Urinary bladder (tissue), 4 donors: ENCODE results near the gene LRRC43. TPM values are rescaled to one million over a fixed set of nuclear protein-coding genes. Genes with fewer than 3 reads are reported as not detected.
"Not testable (repeated sequence)": the region's sequence is repeated elsewhere in the genome, so short reads cannot be mapped to it uniquely, and the experiment has no call there.

Experiments
- DNase-seq: peaks from one replicate; pipeline ENCODE4 v3.0.0-alpha.2; 2015; ENCODE audit errors: extremely low spot score
- H3K27ac ChIP-seq: one replicate; pipeline ENCODE4 v1.5.1; 2013; ENCODE audit warnings: low read depth, mild to moderate bottlenecking, moderate library complexity
- H3K36me3 ChIP-seq: one replicate; pipeline ENCODE4 v1.6.1; 2013; ENCODE audit warnings: mild to moderate bottlenecking, moderate library complexity; ENCODE audit not compliant: insufficient read depth
- H3K4me1 ChIP-seq: one replicate; pipeline ENCODE4 v1.6.1; 2013; ENCODE audit warnings: mild to moderate bottlenecking, moderate library complexity; ENCODE audit not compliant: insufficient read depth
- H3K4me3 ChIP-seq: one replicate; pipeline ENCODE4 v1.5.1; 2013; ENCODE audit warnings: low read depth, low read length
- WGBS: extraction: QIAGEN DNeasy Blood & Tissue Kit; methylation state at CpG from one replicate; pipeline ENCODE4 v1.1.7; 2013; 5-methylcytosine and 5-hydroxymethylcytosine counted together
- polyA plus RNA-seq: library from polyadenylated mRNA; stranded (reverse); fragments of 200-250 nt; gene quantifications from one replicate; pipeline ENCODE4 v1.2.3, GENCODE V29; 2013
- total RNA-seq: library from RNA; depleted of rRNA; stranded (reverse); fragments of >200 nt; gene quantifications from one replicate; pipeline ENCODE4 v1.2.3, GENCODE V29; 2014
- donor health status: healthy with polysubstance abuse.
- donor health status: healthy.

The LRRC43 gene
- total and polyA plus RNA-seq, 2 donors: 0.13 TPM; not detected in 1

DNA sequence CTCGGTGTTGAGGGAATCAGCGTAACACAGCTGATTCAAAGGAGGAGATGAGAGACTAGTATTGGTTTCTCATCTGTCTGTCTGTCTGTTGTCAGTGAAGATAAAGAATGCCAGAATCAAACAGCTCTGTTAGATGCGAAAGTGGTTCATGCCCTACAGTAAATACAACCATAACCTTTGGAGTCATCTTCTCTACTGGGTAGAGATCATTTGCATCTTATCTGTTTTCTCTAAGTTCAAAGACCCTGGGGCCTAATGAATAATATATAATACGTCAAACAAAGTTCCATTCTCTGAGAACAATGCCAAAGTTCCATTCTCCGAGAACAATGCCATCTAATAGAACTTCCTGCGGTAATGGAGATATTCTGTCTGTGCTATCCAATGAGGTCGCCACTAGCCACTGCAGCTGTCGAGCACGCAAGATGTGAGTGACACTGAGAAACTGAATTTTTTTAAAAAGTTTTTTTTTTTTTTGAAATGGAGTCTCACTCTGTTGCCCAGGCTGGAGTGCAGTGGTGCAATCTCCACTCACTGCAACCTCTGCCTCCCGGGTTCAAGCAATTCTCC lies 15.5 kb upstream of the LRRC43 start:
- WGBS: 87% methylated on average over 10 of the region's 10 CpGs
- no peak overlapping the region for H3K27ac ChIP-seq

DNA sequence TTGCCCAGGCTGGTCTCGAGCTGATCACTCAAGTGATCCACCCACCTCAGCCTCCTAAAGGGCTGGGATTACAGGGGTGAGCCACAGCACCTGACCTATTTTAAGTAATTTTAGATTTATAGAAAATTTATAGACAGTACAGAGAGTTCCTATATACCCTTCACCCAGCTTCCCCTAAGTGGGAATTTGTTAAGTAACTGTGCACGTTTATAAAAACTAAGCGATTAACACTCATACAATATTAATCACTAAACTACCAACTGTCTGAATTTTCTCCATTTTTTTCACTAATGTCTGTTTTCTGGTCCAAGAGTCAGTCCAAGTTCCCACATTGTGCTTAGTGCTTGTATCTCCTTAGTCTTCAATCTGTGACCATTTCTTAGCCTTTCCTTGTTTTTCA lies 14.4 kb upstream of the LRRC43 start:
- no peak overlapping the region for H3K27ac ChIP-seq
- no peak overlapping the region for H3K4me3 ChIP-seq
- DNase-seq: no peak
- no peaks in the 10 kb centered on the region for H3K36me3 ChIP-seq
- H3K4me1 ChIP-seq: no peaks in the 10 kb centered on the region
- WGBS: 93% methylated on average over 3 of the region's 3 CpGs

More for the DNA sequence above, 15.5 kb upstream of the LRRC43 start:
- H3K36me3 ChIP-seq: no peaks in the 10 kb centered on the region
- H3K4me1 ChIP-seq: no peaks in the 10 kb centered on the region
- no peak for DNase-seq
- no peak overlapping the region for H3K4me3 ChIP-seq

DNA sequence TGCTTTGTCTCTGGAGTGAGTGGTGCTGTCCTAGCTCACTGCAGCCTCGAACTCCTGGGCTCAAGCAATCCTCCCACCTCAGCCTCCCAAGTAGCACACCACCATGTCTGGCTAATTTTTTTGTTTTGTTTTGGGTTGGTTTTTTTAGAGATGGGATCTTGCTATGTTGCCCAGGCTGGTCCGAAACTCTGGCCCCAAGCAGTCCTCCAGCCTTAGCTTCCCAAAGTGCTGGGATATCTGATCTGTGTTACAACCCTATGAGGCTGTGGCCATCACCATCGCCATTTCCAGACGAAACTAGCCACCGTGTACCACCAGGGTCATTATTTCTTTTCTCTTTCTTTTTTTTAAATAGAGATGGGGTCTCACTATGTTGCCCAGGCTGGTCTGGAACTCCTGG lies 11.5 kb upstream of the LRRC43 start:
- no peak overlapping the region for H3K4me3 ChIP-seq
- no peak for DNase-seq
- no peaks in the 10 kb centered on the region for H3K36me3 ChIP-seq
- no peaks in the 10 kb centered on the region for H3K4me1 ChIP-seq
- no peak overlapping the region for H3K27ac ChIP-seq
- 89% methylated on average over 5 of the region's 5 CpGs for WGBS

- H3K4me1 ChIP-seq: no peaks in the 10 kb centered on the region
- no peak for DNase-seq
- H3K36me3 ChIP-seq: no peaks in the 10 kb centered on the region
- no peak overlapping the region for H3K4me3 ChIP-seq
- H3K27ac ChIP-seq: no peak overlapping the region
- WGBS: 71% methylated on average over 17 of the region's 17 CpGs
Observed at GRCh38 chr12:122172262-122172939, 10.5 kb upstream of the LRRC43 start.

DNA sequence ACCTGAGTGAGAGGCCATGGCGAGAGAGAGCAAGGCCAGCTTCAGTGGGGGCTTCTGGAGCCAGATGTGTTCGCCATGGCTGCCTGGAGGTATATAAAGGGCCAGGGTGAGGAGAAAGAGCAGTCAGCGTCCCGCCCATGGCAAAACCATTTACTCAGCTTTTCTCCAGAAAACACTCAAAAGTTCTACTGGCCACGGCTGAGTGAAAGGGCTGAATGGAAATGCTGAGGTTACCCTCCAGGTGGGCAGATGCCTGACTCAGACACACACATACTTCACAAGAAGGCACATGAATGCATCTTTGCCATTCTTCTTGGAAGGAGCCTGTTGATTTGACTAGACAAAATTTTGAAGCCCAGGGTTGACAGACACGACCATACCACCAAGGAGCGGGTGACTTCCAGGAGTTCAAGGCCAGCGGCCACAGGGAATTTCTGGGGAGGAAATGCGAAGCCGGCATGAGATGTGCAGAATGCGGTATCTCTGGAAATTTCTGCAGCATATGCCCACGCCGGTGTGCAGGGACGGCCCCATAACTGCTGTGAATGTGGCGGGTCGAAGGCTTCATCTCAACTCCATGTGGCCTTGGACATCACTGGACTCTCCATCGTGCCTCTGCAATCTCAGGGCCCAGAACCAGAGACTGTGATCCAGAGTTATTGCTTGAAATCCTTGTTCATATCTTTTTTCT lies 8.6 kb upstream of the LRRC43 start, which contains the start of gene IL31:
TSS of gene IL31 (minus strand) at position 67 of the 691 bp plus-strand sequence. CDS start at position 18, 49 bp downstream.
- no peak within 1 kb of the TSS for H3K4me3 ChIP-seq
- H3K4me1 ChIP-seq: no peaks in the 10 kb centered on the region
- DNase-seq: no peak
- WGBS: 90% methylated on average over 17 of the region's 17 CpGs
- no peaks in the 10 kb centered on the region for H3K36me3 ChIP-seq
- H3K27ac ChIP-seq: no peak within 1 kb of the TSS

DNA sequence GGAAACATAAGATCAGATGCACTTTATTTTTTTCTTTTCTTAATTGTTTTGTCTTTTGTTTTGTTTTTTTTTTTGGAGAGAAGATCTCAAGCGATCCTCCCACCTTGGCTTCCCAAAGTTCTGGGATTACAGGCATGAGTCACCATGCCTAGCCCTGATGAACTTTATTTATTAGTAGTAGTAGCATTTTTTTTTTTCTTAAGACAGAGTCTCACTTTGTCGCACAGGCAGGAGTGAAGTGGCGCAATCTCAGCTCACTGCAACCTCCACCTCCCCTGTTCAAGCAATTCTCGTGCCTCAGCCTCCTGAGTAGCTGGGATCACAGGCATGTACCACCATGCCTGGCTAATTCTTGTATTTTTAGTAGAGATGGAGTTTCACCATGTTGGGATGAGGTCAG lies 6.5 kb upstream of the LRRC43 start:
- not testable (repeated sequence) for H3K36me3 ChIP-seq, H3K4me3 ChIP-seq, H3K4me1 ChIP-seq, H3K27ac ChIP-seq, DNase-seq
- 86% methylated on average over 4 of the region's 4 CpGs for WGBS

- Histone ChIP-seq H3K36me3 (no peaks in the 10 kb centered on the region), H3K4me1 (no peaks in the 10 kb centered on the region), H3K27ac (no peak overlapping the region), H3K4me3 (peak overlapping the region; percentile 48)
- DNase-seq: no peak
- 80% methylated on average over 10 of the region's 10 CpGs for WGBS
Observed at GRCh38 chr12:122183588-122183940, 641 bp downstream of the LRRC43 start.

GRCh38 chr12:122184517-122184916 lies 1.6 kb downstream of the LRRC43 start:
- DNase-seq: no peak
- 85% methylated on average over 18 of the region's 18 CpGs for WGBS
- H3K36me3 ChIP-seq: no peaks in the 10 kb centered on the region
- no peak overlapping the region for H3K27ac ChIP-seq
- H3K4me3 ChIP-seq: no peak overlapping the region
- no peaks in the 10 kb centered on the region for H3K4me1 ChIP-seq

DNA sequence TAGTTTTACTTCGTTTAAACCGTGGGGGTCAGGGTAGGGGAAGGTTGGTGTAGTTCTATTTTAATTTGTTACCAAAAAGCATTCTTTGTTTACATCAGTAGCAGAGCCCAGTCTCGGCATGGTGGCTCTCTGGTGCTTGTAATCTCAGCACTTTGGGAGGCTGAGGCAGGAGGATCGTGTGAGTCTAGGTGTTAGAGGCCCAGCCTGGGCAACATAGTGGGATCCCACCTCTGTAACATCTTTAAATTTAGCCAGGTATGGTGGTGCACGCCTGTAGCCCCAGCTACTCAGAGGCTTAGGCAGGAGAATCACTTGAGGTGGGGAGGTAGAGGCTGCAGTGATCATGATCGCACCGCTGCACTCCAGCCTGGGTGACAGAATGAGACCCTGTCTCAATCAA lies 2.2 kb downstream of the LRRC43 start:
- H3K27ac ChIP-seq: no peak overlapping the region
- DNase-seq: no peak
- 95% methylated on average over 7 of the region's 7 CpGs for WGBS
- H3K4me3 ChIP-seq: no peak overlapping the region
- no peaks in the 10 kb centered on the region for H3K36me3 ChIP-seq
- no peaks in the 10 kb centered on the region for H3K4me1 ChIP-seq

DNA sequence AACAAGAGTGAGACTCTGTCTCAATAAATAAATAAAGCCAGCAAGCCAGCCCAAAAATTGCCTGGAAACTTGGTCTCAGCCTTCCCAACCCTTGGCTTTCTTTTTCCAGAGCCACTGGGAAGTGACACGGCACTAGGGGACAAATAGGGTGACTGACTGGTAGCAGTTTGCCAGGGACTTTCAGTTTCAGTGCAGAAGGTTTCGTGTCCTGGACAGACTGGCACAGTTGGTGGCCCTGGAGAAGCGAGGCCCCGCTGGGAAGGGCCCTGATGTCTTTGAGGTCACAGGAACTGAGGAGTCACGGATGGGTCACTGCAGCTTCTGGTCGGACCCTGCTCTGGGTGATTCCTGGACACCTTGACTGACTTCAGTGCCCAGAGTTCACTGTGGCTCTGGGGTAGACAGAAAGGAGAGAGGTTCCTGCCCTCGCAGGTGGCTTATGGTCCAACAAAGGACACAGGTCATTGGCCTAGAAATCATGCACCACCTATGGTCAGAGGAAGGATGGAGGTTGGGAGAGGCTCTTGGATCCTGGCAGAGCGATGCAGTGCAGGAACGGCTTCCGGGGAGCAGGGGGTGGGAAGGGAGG lies 2.7 kb downstream of the LRRC43 start:
- no peak for DNase-seq
- 91% methylated on average over 10 of the region's 10 CpGs for WGBS
- no peak overlapping the region for H3K4me3 ChIP-seq
- no peaks in the 10 kb centered on the region for H3K36me3 ChIP-seq
- H3K27ac ChIP-seq: no peak overlapping the region
- no peaks in the 10 kb centered on the region for H3K4me1 ChIP-seq

- H3K4me3 ChIP-seq: no peak overlapping the region
- no peaks in the 10 kb centered on the region for H3K36me3 ChIP-seq
- no peak overlapping the region for H3K27ac ChIP-seq
- no peaks in the 10 kb centered on the region for H3K4me1 ChIP-seq
- no peak for DNase-seq
- 55% methylated on average over 12 of the region's 12 CpGs for WGBS
Observed at GRCh38 chr12:122187466-122187865, 4.5 kb downstream of the LRRC43 start.

GRCh38 chr12:122189626-122190475 lies 6.9 kb downstream of the LRRC43 start:
- no peak for DNase-seq
- no peak overlapping the region for H3K4me3 ChIP-seq
- WGBS: 90% methylated on average over 34 of the region's 34 CpGs

More at GRCh38 chr12:122189626-122190475, 6.9 kb downstream of the LRRC43 start:
- Histone ChIP-seq H3K27ac (no peak overlapping the region), H3K4me1 (no peaks in the 10 kb centered on the region), H3K36me3 (no peaks in the 10 kb centered on the region)
